GM06990 (cell line): ENCODE data around the gene LARP4.
A peak's percentile ranks its signal among the peaks of the same experiment; 100 is the strongest.

Experiments used
- DNase-seq: peaks from one replicate; pipeline ENCODE4 v3.0.0-alpha.2; 2011; ENCODE audit not compliant: insufficient read length; ENCODE audit errors: extremely low read depth
- H3K27me3 ChIP-seq: replicated peaks from 2 replicates; pipeline ENCODE4 v1.6.0; 2011; ENCODE audit warnings: low read length; ENCODE audit not compliant: control insufficient read depth, insufficient read depth
- H3K36me3 ChIP-seq: 2 replicates; pipeline ENCODE4 v1.5.1; 2011; ENCODE audit warnings: low read length; ENCODE audit not compliant: control insufficient read depth, insufficient read depth
- H3K4me3 ChIP-seq: replicated peaks from 2 replicates; pipeline ENCODE4 v1.5.1; 2011; ENCODE audit warnings: low read depth, mild to moderate bottlenecking, control low read depth, low read length
- TF ChIP-seq, protein P1 (sequence below): IDR thresholded peaks from 2 replicates; pipeline ENCODE4 v1.5.1; 2011; ENCODE audit warnings: low read length, control low read depth, mild to moderate bottlenecking, inconsistent platforms; ENCODE audit not compliant: insufficient read depth, poor library complexity, severe bottlenecking

The LARP4 gene

DNA sequence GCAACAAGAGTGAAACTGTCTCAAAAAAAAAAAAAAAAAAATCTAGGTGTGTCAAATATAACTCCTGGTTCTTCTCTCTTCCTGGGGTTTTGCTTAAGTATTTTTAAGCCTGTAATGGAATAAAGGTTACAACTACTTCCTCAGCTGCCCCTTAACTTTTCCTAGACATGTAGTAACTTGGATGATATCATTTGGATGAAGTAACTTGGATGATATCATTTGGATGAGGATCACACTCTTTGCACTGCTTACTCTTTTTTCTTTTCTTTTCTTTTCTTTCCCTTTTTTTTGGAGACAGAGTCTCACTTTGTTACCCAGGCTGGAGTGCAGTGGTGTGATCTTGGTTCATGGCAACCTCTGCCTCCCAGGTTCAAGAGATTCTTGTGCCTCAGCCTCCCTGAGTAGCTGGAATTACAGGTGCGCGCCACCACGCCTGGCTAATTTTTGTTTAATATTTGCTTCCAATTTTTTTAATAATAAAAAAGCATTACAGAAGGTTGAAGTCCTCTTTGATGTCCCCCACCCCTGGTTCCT lies 3.5 kb upstream of the LARP4 start:
- no peaks in the 10 kb centered on the region for H3K27me3 ChIP-seq
- no peaks in the 10 kb centered on the region for H3K36me3 ChIP-seq
- H3K4me3 ChIP-seq = no peak overlapping the region
- no peak for DNase-seq
- TF ChIP-seq, protein P1, sequence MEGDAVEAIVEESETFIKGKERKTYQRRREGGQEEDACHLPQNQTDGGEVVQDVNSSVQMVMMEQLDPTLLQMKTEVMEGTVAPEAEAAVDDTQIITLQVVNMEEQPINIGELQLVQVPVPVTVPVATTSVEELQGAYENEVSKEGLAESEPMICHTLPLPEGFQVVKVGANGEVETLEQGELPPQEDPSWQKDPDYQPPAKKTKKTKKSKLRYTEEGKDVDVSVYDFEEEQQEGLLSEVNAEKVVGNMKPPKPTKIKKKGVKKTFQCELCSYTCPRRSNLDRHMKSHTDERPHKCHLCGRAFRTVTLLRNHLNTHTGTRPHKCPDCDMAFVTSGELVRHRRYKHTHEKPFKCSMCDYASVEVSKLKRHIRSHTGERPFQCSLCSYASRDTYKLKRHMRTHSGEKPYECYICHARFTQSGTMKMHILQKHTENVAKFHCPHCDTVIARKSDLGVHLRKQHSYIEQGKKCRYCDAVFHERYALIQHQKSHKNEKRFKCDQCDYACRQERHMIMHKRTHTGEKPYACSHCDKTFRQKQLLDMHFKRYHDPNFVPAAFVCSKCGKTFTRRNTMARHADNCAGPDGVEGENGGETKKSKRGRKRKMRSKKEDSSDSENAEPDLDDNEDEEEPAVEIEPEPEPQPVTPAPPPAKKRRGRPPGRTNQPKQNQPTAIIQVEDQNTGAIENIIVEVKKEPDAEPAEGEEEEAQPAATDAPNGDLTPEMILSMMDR = no peak

- no peak for DNase-seq
- Histone ChIP-seq H3K27me3 (no peaks in the 10 kb centered on the region), H3K36me3 (no peaks in the 10 kb centered on the region), H3K4me3 (no peak overlapping the region)
- TF ChIP-seq, protein P1 = no peak
These were observed 1.8 kb upstream of the LARP4 start for GRCh38 chr12:50398931-50399330.

GRCh38 chr12:50400104-50400637 lies 514 bp upstream of the LARP4 start:
- DNase-seq = no peak
- H3K27me3 ChIP-seq = no peaks in the 10 kb centered on the region
- TF ChIP-seq, protein P1 = no peak
- no peaks in the 10 kb centered on the region for H3K36me3 ChIP-seq
- peak overlapping the region; percentile 71 for H3K4me3 ChIP-seq

DNA sequence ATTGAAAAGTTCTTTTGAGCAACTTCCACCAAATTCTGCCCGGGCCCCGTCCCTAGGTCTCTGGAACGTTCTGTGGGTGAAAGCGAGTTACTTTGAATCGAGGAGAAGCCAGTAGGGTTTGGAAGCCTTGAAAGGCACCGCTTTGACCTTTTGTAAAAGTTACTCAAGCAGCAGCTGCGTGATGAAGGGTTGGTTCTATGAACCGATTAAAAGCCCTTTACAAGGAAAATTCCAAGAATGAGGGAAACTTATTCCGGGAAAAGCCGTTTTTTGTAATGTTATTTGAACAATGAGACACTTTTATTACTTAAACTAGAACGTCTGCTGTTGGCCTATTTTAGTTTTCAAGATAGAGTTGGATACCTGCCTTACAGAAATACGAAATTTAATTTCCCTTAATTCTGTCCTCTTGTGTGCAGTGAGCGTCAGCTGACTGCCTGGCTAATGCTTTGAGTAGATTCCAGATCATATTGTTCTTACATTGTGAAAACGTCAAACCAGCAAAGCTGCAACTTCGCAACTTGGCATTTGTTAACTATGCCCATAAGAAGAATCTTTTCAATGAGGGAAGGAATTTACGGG lies 906 bp downstream of the LARP4 start:
- H3K36me3 ChIP-seq = no peaks in the 10 kb centered on the region
- TF ChIP-seq, protein P1 = no peak
- no peaks in the 10 kb centered on the region for H3K27me3 ChIP-seq
- DNase-seq = no peak
- H3K4me3 ChIP-seq = peak overlapping the region; percentile 71

DNA sequence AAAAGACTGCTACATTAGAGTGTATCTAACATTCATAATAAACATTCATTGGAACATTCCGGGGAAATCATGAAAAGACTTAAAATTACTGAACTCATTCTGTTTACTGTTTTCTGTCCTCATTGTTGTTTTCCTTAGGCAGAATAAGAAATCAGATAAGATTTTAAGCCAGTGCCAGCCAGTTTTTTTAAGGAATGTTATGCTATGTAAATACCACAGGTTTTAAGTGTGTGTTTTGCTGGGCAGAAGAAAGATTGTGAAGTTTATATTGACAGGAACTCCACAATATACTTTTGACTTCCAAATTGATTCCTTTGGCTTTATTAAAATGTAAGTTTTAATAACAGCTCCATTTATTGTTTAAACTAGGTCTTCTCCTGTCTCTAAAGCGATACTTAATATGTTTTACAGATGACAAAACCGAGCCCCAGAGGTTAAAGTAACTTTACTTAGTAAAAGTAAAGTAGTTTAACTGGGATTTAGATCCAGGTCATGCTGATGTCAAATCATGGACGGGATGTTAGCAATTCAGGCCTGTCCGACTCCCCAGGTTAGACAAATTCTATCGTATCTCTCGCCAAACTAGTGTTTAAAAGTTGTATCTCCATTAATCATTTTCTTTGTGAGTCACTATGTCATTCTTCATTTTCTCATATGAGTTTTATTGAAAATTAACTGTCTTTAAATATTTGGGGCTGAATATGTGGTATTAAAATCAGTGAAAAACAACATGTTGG lies 1.7 kb downstream of the LARP4 start:
- TF ChIP-seq, protein P1 = no peak

More for the DNA sequence above, 1.7 kb downstream of the LARP4 start:
- Histone ChIP-seq H3K36me3 (no peaks in the 10 kb centered on the region), H3K4me3 (peak overlapping the region; percentile 71), H3K27me3 (no peaks in the 10 kb centered on the region)
- DNase-seq = no peak
